AG09309 (cell line): ENCODE results near the gene FKBP10.

Source experiments
- DNase-seq: peaks from one replicate; pipeline ENCODE4 v3.0.0-alpha.2; 2010; ENCODE audit warnings: low read depth
- H3K4me3 ChIP-seq: 2 replicates; pipeline ENCODE4 v1.5.1; 2011; ENCODE audit warnings: mild to moderate bottlenecking, low read depth, low read length, moderate library complexity; ENCODE audit not compliant: control insufficient read depth
- TF ChIP-seq, protein P1 (sequence below): IDR thresholded peaks from 2 replicates; pipeline ENCODE4 v1.5.1; 2011; ENCODE audit warnings: mild to moderate bottlenecking, low read depth, low read length, inconsistent platforms; ENCODE audit not compliant: insufficient read depth, control insufficient read depth; ENCODE audit errors: missing control alignments

The FKBP10 gene

GRCh38 chr17:41787021-41787418, 25.8 kb upstream of the FKBP10 start:
- TF ChIP-seq, protein P1, sequence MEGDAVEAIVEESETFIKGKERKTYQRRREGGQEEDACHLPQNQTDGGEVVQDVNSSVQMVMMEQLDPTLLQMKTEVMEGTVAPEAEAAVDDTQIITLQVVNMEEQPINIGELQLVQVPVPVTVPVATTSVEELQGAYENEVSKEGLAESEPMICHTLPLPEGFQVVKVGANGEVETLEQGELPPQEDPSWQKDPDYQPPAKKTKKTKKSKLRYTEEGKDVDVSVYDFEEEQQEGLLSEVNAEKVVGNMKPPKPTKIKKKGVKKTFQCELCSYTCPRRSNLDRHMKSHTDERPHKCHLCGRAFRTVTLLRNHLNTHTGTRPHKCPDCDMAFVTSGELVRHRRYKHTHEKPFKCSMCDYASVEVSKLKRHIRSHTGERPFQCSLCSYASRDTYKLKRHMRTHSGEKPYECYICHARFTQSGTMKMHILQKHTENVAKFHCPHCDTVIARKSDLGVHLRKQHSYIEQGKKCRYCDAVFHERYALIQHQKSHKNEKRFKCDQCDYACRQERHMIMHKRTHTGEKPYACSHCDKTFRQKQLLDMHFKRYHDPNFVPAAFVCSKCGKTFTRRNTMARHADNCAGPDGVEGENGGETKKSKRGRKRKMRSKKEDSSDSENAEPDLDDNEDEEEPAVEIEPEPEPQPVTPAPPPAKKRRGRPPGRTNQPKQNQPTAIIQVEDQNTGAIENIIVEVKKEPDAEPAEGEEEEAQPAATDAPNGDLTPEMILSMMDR: no peak
- H3K4me3 ChIP-seq: no peak overlapping the region
- DNase-seq: no peak

- H3K4me3 ChIP-seq: no peak overlapping the region
- TF ChIP-seq, protein P1: no peak
- DNase-seq: no peak
Measured at GRCh38 chr17:41792845-41793783, 19.7 kb upstream of the FKBP10 start.

DNA sequence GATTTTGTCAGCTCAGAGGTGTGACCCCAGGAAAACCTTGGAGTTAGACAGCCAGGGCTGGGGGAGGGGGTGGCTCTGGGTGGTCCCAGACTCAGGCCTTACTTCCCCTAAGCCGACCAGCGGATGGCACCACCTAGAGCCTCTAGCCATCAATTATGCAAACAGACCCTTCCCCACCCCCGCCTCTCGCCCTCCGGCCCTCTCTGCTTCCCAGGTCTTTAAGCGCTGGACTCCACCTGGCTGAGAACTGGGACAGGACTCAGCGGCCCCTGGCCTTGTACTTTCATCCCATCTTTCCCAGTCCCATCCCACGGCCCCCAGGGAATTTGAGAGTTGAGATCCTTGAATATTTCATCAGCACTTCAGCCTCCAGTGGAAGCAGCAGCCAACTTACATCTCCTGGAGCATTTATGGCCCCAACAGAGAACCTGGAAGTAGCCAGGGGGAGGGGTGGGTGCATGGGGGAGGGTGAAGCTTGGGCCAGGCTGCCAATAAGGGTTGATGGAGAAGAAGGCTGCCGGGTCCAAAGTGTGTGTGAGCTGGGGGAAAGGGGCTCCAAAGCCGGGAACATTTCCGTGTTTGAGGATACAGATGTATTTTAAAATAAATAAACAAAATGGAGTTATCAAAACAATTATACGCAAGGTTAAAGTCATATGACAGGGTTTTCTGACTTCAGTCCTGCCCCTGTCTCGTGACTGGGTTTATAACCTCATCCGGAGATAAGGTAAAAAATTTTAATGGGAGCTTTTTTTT, 18.8 kb upstream of the FKBP10 start:
- TF ChIP-seq, protein P1: no peak
- no peak overlapping the region for H3K4me3 ChIP-seq
- no peak for DNase-seq

DNA sequence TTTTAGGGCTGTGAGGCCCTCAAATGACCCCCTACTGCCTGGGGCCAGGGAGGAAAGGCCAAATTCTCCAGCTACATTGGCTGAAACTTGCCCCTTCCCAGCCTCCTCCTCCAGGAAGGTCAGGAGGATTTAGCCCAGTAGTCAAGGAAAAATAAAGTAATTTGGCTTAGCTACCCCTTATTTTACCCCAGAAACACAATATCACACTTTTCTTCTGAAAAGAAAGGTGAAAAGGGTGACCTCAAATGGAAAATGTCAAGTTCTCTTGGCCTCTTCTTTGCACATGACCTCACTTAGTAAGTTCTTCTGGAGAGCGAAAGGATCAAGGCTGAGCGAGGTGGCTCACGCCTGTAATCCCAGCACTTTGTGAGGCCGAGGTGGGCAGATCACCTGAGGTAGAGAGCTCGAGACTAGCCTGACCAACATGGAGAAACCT, 18.2 kb upstream of the FKBP10 start:
- TF ChIP-seq, protein P1: no peak
- H3K4me3 ChIP-seq: no peak overlapping the region
- no peak for DNase-seq

- DNase-seq: no peak
- no peak overlapping the region for H3K4me3 ChIP-seq
- TF ChIP-seq, protein P1: no peak
Measured at GRCh38 chr17:41796121-41796895, 16.5 kb upstream of the FKBP10 start.

GRCh38 chr17:41797377-41797776, 15.4 kb upstream of the FKBP10 start:
- TF ChIP-seq, protein P1: no peak
- DNase-seq: no peak
- no peak overlapping the region for H3K4me3 ChIP-seq
